ENCODE data around the gene C3orf22.

GRCh38 chr3:126528800-126529541, 29.8 kb downstream of the C3orf22 start:
- TF ChIP-seq CTCF (conservative IDR thresholded peaks at IDR 0.05; ENCODE audit: low read length) (no peak), EZH2phosphoT487 (IDR thresholded peaks at IDR 0.05; ENCODE audit: borderline replicate concordance, low read depth, low read length) (no peak)
